GM21717 (cell line): ENCODE data around the gene DPPA4.

Experiments used
- ATAC-seq: cut with Tn5 transposase; IDR thresholded peaks from one replicate; pipeline ENCODE4 v1.9.1; 2021; ENCODE audit warnings: mild to moderate bottlenecking, moderate library complexity; ENCODE audit not compliant: unreplicated experiment

The DPPA4 gene

DNA sequence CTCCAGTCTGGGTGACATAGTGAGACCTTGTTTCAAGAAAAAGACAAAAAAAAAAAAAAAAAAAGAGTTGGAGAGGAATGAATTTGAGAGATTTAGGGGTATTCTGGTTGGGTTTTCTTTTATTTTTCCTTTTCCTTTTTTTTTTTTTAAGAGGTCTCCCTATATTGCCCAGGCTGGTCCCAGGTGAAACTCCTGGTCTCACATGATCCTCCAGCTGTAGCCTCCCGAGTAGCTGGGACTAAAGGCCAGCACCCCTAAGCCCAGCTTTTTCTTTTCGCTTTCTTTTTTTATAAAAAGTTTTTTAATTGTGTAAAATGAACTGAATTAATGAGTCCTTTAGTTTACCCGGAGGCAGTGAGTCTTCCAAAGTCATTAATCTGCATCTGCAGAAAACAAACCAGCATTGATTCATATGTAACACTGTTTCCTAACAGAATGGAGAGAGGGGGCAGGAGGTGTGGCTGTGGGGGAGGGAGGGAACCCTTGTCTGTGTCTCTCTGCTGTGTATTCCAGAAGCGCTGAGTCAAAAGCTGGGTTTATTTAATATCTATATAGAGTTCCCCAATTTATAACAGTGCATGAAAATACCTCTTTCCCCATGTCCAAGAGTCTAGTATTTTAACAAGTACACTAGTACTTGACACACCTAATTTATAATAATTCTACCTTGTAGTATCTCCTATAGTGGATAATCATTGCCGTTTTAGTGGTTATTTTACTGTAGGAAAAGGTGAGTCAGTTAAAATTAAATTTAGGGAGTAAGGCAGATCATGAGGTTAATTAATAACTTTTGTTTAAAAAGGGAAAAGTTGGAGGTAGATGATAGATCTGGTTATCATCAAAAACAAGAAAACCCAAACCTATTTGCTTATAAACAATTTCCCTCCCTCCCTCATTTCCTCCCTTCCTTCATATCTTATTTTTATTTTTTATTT, 2.6 kb upstream of the DPPA4 start:
- ATAC-seq: no peak

- ATAC-seq: no peak
Observed at GRCh38 chr3:109339197-109339596, 1.9 kb upstream of the DPPA4 start.

DNA sequence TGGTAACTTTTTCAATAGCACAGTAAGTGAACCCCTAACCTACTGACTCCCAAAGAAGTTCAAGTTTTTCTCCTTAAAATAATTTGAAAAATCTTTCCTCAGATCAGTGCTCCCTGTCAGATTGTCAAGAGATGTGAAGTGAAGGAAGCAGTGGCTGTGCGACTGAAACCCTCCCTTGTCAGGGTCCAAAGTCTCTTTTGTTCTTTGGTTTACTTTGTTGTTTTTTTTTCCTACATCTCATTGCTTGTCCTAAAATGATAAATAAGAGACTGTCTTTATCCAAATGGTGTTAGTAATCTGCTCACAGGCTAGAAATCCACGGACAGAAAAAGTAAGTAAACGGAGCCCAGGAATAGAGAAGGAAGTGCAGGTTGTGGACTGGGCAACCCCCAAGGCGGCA, 976 bp upstream of the DPPA4 start:
- no peak for ATAC-seq

- ATAC-seq: no peak
Observed at GRCh38 chr3:109336291-109336861, 970 bp downstream of the DPPA4 start.

DNA sequence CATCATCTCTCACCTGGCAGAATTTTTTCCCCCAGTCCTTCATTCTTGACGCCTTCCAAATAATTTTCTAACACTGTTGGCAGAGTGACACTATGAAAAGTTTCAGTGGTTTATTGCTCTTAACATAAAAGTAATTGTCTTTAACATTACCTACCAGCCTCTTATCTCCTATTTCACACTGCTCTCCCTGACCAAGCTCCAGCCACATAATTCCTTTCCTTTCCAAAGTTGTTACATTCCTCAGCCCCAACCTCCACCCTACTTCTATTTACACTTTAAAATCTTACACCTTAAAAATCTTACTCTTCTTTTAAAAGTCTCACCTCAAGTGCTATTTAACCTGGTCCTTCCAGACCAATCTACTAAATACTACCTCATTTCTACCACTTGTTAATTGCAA, 2.8 kb downstream of the DPPA4 start:
- ATAC-seq: no peak

DNA sequence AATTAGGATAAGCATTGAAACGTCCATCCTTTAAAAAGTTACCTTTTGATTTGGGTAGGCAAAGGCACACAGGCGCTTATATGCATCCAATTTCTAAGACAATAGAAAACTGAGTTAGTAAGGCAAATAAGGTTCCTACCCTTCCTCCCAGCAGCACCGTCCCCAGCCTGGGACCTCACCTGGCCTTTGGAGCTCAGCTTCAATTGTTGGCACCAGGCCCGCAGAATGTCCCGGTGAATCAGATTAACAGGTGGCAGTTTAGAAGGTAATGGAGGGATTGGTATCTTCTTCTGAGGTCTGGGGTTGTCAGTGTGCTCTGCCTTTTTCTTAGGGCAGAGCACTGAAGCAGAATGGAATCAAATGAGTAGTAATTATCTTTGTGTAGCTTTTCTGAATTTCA, 5.7 kb downstream of the DPPA4 start:
- ATAC-seq: no peak

DNA sequence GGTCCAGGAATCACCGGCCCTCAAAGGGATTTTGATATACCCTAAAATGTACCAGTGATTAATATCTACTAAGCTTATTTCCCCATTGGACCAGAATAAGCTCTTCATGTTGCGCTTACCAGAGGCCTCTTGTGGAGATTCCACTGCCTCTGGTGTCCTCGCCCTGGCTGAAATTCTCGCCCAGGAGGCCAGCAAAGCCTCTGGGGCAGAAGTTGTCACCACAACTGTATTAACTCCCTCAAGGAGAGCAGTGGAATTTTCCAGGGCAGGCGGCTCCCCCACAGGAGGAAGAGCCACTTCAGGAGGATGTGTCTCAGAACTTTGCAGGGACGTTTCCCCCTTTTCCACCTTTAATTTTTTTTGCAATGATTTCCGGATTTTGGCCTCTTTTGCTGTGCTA, 6.9 kb downstream of the DPPA4 start:
- ATAC-seq: no peak

DNA sequence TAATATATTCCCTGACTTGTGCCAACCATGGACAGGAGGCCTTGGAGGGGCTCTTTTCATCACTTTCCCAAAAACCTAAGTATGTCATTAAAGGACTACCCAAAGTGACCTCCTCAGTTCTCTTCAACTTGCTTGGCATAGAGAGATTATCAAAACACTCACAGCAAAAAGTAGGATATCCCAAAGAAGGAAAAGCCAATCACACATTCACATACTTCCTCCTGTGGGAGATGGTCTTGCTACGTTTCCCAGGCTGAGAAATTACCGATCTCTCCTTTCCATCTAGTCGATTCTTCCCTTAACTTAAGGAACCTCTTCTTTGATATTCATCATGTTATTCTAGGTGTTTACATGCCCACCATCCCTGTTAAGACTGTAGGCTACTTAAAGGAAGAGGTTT, 9.1 kb downstream of the DPPA4 start:
- no peak for ATAC-seq

GRCh38 chr3:109325657-109326056, 11.7 kb downstream of the DPPA4 start:
- no peak for ATAC-seq

DNA sequence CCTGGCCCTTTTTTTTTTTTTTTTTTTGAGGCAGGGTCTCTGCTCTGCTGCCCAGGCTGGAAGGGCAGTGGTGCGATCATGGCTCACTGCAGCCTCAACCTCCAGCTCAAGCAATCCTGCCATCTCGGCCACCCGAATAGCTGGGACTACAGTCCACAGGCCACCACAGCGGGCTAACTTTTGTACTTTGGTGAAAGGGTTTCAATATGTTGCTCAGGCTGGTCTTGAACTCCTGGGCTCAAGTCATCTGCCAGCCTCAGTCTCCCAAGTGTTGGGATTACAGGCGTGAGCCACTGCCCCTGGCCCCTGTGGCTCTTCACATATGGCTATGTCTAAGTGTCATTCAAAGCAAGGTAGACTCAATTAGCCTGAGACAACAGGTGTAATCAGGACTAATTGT, 12.2 kb downstream of the DPPA4 start:
- no peak for ATAC-seq

- no peak for ATAC-seq
Observed at GRCh38 chr3:109316162-109316730, 21.1 kb downstream of the DPPA4 start, which contains the start of gene DPPA2. Gene DPPA2 (minus strand): TSS chr3:109316517. CDS start chr3:109314542, 1,975 bp downstream.

DNA sequence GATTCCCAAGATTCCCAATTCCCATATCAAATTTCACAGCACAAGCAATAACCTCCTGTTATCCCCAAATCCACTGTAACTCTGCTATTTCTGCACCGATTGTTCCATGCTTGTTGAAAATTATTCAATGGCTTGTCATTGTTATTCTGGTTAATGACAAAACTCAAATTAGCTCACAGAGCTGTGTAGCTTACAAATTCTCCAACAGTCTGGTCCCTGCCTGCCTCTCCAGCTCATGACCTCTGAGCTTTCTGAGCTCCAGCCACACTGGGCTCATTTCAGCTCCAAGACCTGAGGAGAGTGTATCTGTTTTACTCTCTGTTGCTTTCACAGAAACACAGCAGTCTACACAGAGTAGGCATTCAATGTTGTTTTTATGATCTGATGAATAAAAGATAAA, 24.3 kb downstream of the DPPA4 start:
- no peak for ATAC-seq

GRCh38 chr3:109297496-109297895, 39.9 kb downstream of the DPPA4 start:
- no peak for ATAC-seq

DNA sequence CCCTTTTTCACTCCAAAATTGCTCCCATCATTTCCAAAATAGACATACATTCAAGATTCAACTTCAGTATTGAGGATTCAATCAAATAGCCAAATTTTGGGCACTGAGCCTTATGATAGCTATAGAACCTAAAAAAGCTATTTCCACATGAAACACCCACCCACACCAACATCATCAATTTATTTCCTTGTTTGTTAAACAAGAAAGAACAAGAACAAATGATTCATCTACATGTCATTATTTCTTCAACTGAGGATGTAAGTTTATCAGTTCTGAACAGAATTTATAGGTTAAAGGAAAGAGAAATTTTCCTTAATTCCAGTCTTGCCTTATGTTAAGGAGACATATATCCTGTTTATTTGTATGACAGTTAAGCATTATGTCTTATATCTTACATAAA, 53.3 kb downstream of the DPPA4 start:
- no peak for ATAC-seq

DNA sequence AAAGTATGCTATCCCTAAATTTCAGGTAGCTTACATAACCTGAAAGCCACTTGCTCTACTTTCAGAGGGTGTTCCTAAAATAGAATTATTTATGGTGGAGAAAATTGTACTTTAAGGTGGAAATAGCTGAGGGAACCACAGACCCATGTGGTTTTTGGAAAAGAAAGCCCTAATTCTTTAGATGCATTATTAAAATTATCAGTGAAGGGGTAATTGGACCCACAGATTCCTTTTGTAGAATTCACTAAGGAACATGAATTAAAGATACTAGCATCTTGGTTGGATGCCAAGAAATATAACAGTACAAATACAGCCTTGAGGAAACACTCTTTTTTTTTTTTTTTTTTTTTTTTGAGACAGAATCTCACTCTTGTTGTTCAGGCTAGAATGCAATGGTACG, 58.8 kb downstream of the DPPA4 start:
- ATAC-seq: no peak

DNA sequence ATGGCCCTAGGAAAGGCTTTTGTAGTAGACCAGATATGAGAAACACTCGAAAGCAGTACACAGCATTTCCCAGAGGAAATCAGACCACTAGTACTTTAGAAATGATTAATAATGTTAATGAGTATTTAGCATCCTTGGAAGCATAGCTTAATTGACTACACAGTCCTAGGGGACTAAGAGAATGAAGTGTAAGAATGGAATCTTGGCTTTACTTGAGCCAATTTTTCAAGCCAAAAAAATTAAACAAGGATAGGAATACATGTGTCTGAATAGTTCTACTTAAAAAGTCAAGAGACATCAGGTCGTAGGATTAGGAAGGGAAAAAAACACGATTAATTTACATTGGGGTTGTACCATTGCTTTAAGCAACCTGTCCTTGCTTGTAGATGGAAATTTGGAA, 59.2 kb downstream of the DPPA4 start:
- ATAC-seq: no peak
